Keratinocyte (primary cell): ENCODE data around the gene NLGN4Y. TPM values are rescaled to one million over a fixed set of nuclear protein-coding genes. Genes with fewer than 3 reads are reported as not detected.

Experiments used
- DNase-seq: peaks from one replicate; pipeline ENCODE4 v3.0.0-alpha.2; 2011; ENCODE audit warnings: low read depth, missing footprints, low spot score
- FAIRE-seq: peaks from 2 replicates; lab custom pipeline; 2011; peaks lifted over from hg19 to GRCh38; lab: Jason Lieb, UNC
- H2AFZ ChIP-seq: 2 replicates; pipeline ENCODE4 v1.6.0; 2012; ENCODE audit warnings: low read length, control low read depth, inconsistent platforms; ENCODE audit not compliant: control insufficient read depth
- H3K27ac ChIP-seq: 2 replicates; pipeline ENCODE4 v1.5.1; 2011; ENCODE audit warnings: low read length; ENCODE audit not compliant: control insufficient read depth, insufficient read depth
- H3K27me3 ChIP-seq: 3 replicates; pipeline ENCODE4 v1.6.0; 2011; ENCODE audit warnings: low read length; ENCODE audit not compliant: control insufficient read depth, insufficient read depth; ENCODE audit errors: extremely low read depth
- H3K36me3 ChIP-seq, 2 experiments: 2 replicates in 1 of 2; 3 replicates in 1 of 2; pipeline ENCODE4 v1.5.1; 2011; ENCODE audit warnings: low read length in 2 of 2, mild to moderate bottlenecking in 1 of 2; ENCODE audit not compliant: control insufficient read depth in 2 of 2, insufficient read depth in 2 of 2; ENCODE audit errors: extremely low read depth in 1 of 2
- H3K4me1 ChIP-seq: 3 replicates; pipeline ENCODE4 v1.5.1; 2011; ENCODE audit warnings: low read length; ENCODE audit not compliant: control insufficient read depth, insufficient read depth; ENCODE audit errors: extremely low read depth
- H3K4me2 ChIP-seq: 3 replicates; pipeline ENCODE4 v1.6.0; 2011; ENCODE audit warnings: low read depth, low read length; ENCODE audit not compliant: control insufficient read depth, insufficient read depth; ENCODE audit errors: extremely low read depth
- H3K4me3 ChIP-seq, 3 experiments: fragments of 200-600 bp in 1 of 3; sonication (generic) in 1 of 3; 2 replicates in 2 of 3; 3 replicates in 1 of 3; pipeline ENCODE4 v1.5.1; 2011 to 2016; ENCODE audit warnings: low read length in 3 of 3, mild to moderate bottlenecking in 3 of 3, control low read depth in 2 of 3, inconsistent platforms in 1 of 3, low read depth in 1 of 3, mixed read lengths in 1 of 3, mixed run types in 1 of 3, moderate library complexity in 1 of 3; ENCODE audit not compliant: control insufficient read depth in 2 of 3, insufficient read depth in 2 of 3; ENCODE audit errors: extremely low read depth in 1 of 3
- H3K79me2 ChIP-seq: 2 replicates; pipeline ENCODE4 v1.6.0; 2012; ENCODE audit warnings: low read length; ENCODE audit not compliant: control insufficient read depth, insufficient read depth
- H3K9ac ChIP-seq: 3 replicates; pipeline ENCODE4 v1.6.0; 2011; ENCODE audit warnings: low read length; ENCODE audit not compliant: control insufficient read depth, insufficient read depth; ENCODE audit errors: extremely low read depth
- H3K9me1 ChIP-seq: 3 replicates; pipeline ENCODE4 v1.6.0; 2011; ENCODE audit warnings: low read length; ENCODE audit not compliant: control insufficient read depth, insufficient read depth; ENCODE audit errors: extremely low read depth
- H3K9me3 ChIP-seq: 2 replicates; pipeline ENCODE4 v1.5.1; 2012; ENCODE audit warnings: low read depth, low read length; ENCODE audit not compliant: control insufficient read depth
- H4K20me1 ChIP-seq: 3 replicates; pipeline ENCODE4 v1.6.0; 2011; ENCODE audit warnings: low read length; ENCODE audit not compliant: control insufficient read depth, insufficient read depth; ENCODE audit errors: extremely low read depth
- CTCF ChIP-seq, 3 experiments: IDR thresholded peaks in 1 of 3; conservative IDR thresholded peaks in 1 of 3; optimal IDR thresholded peaks in 1 of 3; 2 replicates in 2 of 3; 3 replicates in 1 of 3; pipeline versions ENCODE3 to v1.5.1; 2011; ENCODE audit warnings: low read length in 3 of 3, mild to moderate bottlenecking in 3 of 3, moderate library complexity in 2 of 3, control low read depth in 1 of 3, inconsistent platforms in 1 of 3; ENCODE audit not compliant: insufficient read depth in 2 of 3; ENCODE audit errors: extremely low read depth in 1 of 3
- EZH2 ChIP-seq: IDR thresholded peaks from one replicate; pipeline ENCODE4 v1.6.1; 2012; ENCODE audit warnings: inconsistent platforms, mild to moderate bottlenecking, low read length, moderate library complexity
- dilution Hi-C: fragments of 300-500 bp; cut with MboI; formaldehyde crosslinking; loops from one replicate; pipeline ENCODE4 v1.7.0; 2020; ENCODE audit warnings: low sequenced_read_pairs; ENCODE audit not compliant: extremely low pct_ligation_motif_present
- polyA plus RNA-seq, 5 experiments: library from polyadenylated mRNA; depleted of rRNA in 3 of 5; stranded (reverse) in 3 of 5; stranded (forward) in 1 of 5; unstranded in 1 of 5; fragments of >200 nt; gene quantifications; 1 replicate in 1 of 5; 2 replicates in 3 of 5; 3 replicates in 1 of 5; pipeline versions ENCODE4 v1.2.1 to v1.2.3, GENCODE V29; 2011 to 2012; ENCODE audit warnings: missing spikeins in 2 of 5, low read depth in 1 of 5, low replicate concordance in 1 of 5

The NLGN4Y gene
- polyA plus RNA-seq, 1 donor (not counting 4 experiments of a cell fraction or from before 2014, with no cell fraction given), result not detected

- H3K9ac ChIP-seq, result no peak overlapping the region
- no peaks in the 10 kb centered on the region for H4K20me1 ChIP-seq
- dilution Hi-C loops, result no loop called here
- no peaks in the 10 kb centered on the region for H3K4me1 ChIP-seq
- no peak overlapping the region for H3K4me3 ChIP-seq
- no peak overlapping the region for H3K27ac ChIP-seq
- H3K79me2 ChIP-seq, result no peaks in the 10 kb centered on the region
- TF ChIP-seq CTCF (optimal IDR thresholded peaks at IDR 0.05 in 1 of 3, IDR thresholded peaks at IDR 0.05 in 1 of 3, conservative IDR thresholded peaks at IDR 0.05 in 1 of 3; ENCODE audit: extremely low read depth in 1 of 3, insufficient read depth in 2 of 3, low read length in 3 of 3) (no peak), EZH2 (no peak)
- H3K36me3 ChIP-seq, result no peaks in the 10 kb centered on the region
- H3K9me1 ChIP-seq, result no peaks in the 10 kb centered on the region
- no peak overlapping the region for H2AFZ ChIP-seq
- DNase-seq, result no peak
- H3K9me3 ChIP-seq, result no peaks in the 10 kb centered on the region
- no peak overlapping the region for H3K4me2 ChIP-seq
- FAIRE-seq, result no peak
- H3K27me3 ChIP-seq, result no peaks in the 10 kb centered on the region
Measured at GRCh38 chrY:14528361-14528760, 4.0 kb downstream of the NLGN4Y start.

GRCh38 chrY:14536703-14537102 is 12.4 kb downstream of the NLGN4Y start:
- no peak overlapping the region for H3K4me2 ChIP-seq
- no peak overlapping the region for H3K9ac ChIP-seq
- no peaks in the 10 kb centered on the region for H3K36me3 ChIP-seq
- no peaks in the 10 kb centered on the region for H3K9me1 ChIP-seq
- H3K4me3 ChIP-seq, result no peak overlapping the region
- H4K20me1 ChIP-seq, result no peaks in the 10 kb centered on the region
- DNase-seq (no peak), FAIRE-seq (no peak)
- H3K4me1 ChIP-seq, result no peaks in the 10 kb centered on the region
- H3K27me3 ChIP-seq, result no peaks in the 10 kb centered on the region
- H3K9me3 ChIP-seq, result no peaks in the 10 kb centered on the region
- H3K79me2 ChIP-seq, result no peaks in the 10 kb centered on the region
- TF ChIP-seq CTCF (optimal IDR thresholded peaks at IDR 0.05 in 1 of 3, IDR thresholded peaks at IDR 0.05 in 1 of 3, conservative IDR thresholded peaks at IDR 0.05 in 1 of 3; ENCODE audit: extremely low read depth in 1 of 3, insufficient read depth in 2 of 3, low read length in 3 of 3), result no peak
- TF ChIP-seq EZH2, result no peak
- H3K27ac ChIP-seq, result no peak overlapping the region
- dilution Hi-C loops, result no loop called here
- H2AFZ ChIP-seq, result no peak overlapping the region
